Uterus (tissue), 2 donors: ENCODE measurements around the gene TUBB4B.

Experiments
- CTCF ChIP-seq, 4 experiments: fragments of 200-600 bp in 2 of 4; fragments of 450-650 bp in 2 of 4; sonication (generic) in 2 of 4; IDR thresholded peaks; one replicate each; pipeline ENCODE4 v1.5.1; 2016 to 2019; ENCODE audit warnings: antibody characterized with exemption in 4 of 4, mild to moderate bottlenecking in 2 of 4, moderate library complexity in 1 of 4
- POLR2A ChIP-seq, 2 donors: fragments of 450-650 bp; IDR thresholded peaks; one replicate each; pipeline ENCODE4 v1.6.1; 2016; ENCODE audit warnings: antibody characterized with exemption in 2 of 2, mild to moderate bottlenecking in 1 of 2, moderate library complexity in 1 of 2

- TF ChIP-seq CTCF (IDR thresholded peaks at IDR 0.05) (no peak), POLR2A (IDR thresholded peaks at IDR 0.05) (no peak)
Observed at GRCh38 chr9:137214620-137215019, 26.5 kb upstream of the TUBB4B start.
